A549 treated with CpdA at 1 μM for 4 hours (cell line): Measurements from ENCODE around the gene TRAPPC10. TPM values are rescaled to one million over a fixed set of nuclear protein-coding genes. Genes with fewer than 3 reads are reported as not detected.

Experiments used
- total RNA-seq: library from RNA; stranded (reverse); fragments of 200-300 nt; extraction: Qiagen RNA extraction; gene quantifications from 5 replicates; pipeline ENCODE4 v1.2.3, GENCODE V29; 2022; ENCODE audit warnings: low read depth

Gene TRAPPC10
- total RNA-seq, result 14.2 to 17.3 TPM (median 15.9 TPM) in 5 replicates

GRCh38 chr21:44011579-44012473 is at the start of gene TRAPPC10:
TSS of gene TRAPPC10 (plus strand) at chr21:44012309. CDS start at chr21:44012494, 185 bp downstream.

GRCh38 chr21:44107026-44107501 is 95.0 kb downstream of the TRAPPC10 start, which contains the start of gene PWP2:
TSS of gene PWP2 (plus strand) at chr21:44107399. CDS start at chr21:44107417, 18 bp downstream.

Other genes starting within 250 kb of the TRAPPC10 start
- gene CSTB, start 236.0 kb upstream of the TRAPPC10 start, total RNA-seq, result 81.5 to 97.6 TPM (median 90.8 TPM) in 5 replicates
- gene RRP1, start 222.7 kb upstream of the TRAPPC10 start, total RNA-seq, result 32.3 to 38.2 TPM (median 34.3 TPM) in 5 replicates
- gene AGPAT3, start 147.1 kb upstream of the TRAPPC10 start, total RNA-seq, result 19.6 to 23.3 TPM (median 20.5 TPM) in 5 replicates
- gene PWP2, start 95.1 kb downstream of the TRAPPC10 start, total RNA-seq, result 1.0 to 4.8 TPM (median 2.1 TPM) in 5 replicates
- gene GATD3, start 121.4 kb downstream of the TRAPPC10 start, total RNA-seq, result 0.98 to 5.7 TPM (median 3.3 TPM) in 5 replicates
- gene ICOSLG, start 228.6 kb downstream of the TRAPPC10 start, total RNA-seq, result 1.8 to 2.9 TPM (median 2.4 TPM) in 5 replicates
- gene DNMT3L, start 249.6 kb downstream of the TRAPPC10 start, total RNA-seq, result 0.03 TPM in 1 of 5 replicates, not detected in the others